ENCODE measurements around the gene RND2.

DNA sequence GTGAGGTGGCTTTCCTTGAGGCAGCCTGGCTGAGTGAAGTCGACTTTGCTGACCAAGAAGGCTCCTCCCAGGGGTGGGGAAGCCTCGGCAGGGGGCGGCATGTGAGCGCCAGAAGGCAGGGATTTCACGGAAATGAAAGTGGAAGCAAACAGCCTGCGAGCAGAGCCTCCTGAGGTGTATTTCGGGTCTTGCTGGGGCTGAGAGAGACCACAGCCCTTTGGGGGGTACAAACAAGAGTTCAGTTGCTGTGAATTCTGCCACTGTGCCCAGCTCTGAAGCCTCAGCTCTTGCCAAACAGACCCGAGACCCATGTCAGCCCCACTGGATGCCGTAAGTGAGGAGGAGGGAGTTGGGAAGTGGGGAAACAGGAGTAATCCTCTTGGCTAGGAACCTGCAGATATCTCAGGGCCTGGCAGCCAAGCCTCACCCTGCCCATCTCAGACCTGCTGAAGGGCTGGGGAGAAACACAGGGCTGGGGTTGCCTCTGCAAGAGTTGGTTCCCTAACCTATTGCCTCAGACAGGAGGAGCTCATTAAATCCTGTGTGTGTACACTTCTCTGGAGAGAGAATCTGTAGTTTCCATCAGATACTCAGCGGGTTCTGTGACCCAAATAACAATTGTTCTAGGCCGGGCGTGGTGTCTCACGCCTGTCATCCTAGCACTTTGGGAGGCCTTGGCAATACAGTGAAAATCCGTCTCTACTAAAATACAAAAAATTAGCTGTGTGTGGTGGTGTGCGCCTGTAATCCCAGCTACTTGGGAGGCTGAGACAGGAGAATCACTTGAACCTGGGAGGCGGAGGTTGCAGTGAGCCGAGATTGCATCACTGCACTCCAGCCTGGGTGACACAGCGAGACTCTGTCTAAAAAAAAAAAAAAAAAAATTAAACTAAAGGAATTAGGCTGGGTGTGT lies 18.1 kb upstream of the RND2 start, which contains the start of gene IFI35:
- TF ChIP-seq POLR2A (IDR thresholded peaks at IDR 0.05; ENCODE audit: low read length) (peak; percentile 67), GATA1 (IDR thresholded peaks at IDR 0.05; ENCODE audit: low read depth, low read length) (no peak)

Data from erythroblast (primary cell).